ENCODE data around the gene CCNT1. TPM values are rescaled to one million over a fixed set of nuclear protein-coding genes. Genes with fewer than 3 reads are reported as not detected.

The CCNT1 gene
- total RNA-seq, 1 donor = 25.0 TPM

DNA sequence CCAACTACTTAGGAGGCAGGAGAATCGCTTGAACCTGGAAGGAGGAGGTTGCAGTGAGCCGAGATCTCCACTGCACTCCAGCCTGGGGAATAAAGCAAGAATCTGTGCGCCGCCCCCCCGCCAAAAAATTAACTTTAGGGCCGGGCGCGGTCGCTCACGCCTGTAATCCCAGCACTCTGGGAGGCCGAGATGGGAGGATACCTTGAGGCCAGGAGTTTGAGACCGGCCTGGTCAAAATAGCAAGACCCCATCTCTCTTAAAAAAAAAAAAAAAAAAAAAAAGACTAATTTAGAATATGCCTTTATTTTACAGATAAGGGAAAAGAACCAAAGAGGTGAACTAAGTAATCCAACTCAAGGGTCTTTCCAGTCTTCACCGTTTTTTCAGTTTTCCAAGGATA, 35.6 kb downstream of the CCNT1 start:
- Histone ChIP-seq H3K79me2 (ENCODE audit: insufficient read depth, low read length) (peaks cover 60% of the 10 kb centered on the region), H3K4me2 (ENCODE audit: insufficient read depth, low read length) (peak overlapping the region; percentile 98), H3K36me3 (ENCODE audit: insufficient read depth, low read length) (peaks cover 42% of the 10 kb centered on the region), H3K27me3 (ENCODE audit: insufficient read depth, low read length) (no peaks in the 10 kb centered on the region), H3K9me3 (ENCODE audit: low read depth, low read length) (no peaks in the 10 kb centered on the region), H2AFZ (ENCODE audit: low read length) (no peak overlapping the region), H3K27ac (ENCODE audit: low read depth, low read length) (peak overlapping the region; percentile 90), H3K4me1 (ENCODE audit: insufficient read depth, low read length) (peaks cover 37% of the 10 kb centered on the region), H3K4me3 (ENCODE audit: insufficient read depth, low read length) (peak overlapping the region; percentile 98), H4K20me1 (ENCODE audit: insufficient read depth, low read length) (peaks cover 16% of the 10 kb centered on the region)
- no peak for TF ChIP-seq CTCF (IDR thresholded peaks at IDR 0.05; ENCODE audit: extremely low read depth, low read depth, low read length)
- no peak for DNase-seq (ENCODE audit: insufficient read length, low spot score, missing footprints)

DNA sequence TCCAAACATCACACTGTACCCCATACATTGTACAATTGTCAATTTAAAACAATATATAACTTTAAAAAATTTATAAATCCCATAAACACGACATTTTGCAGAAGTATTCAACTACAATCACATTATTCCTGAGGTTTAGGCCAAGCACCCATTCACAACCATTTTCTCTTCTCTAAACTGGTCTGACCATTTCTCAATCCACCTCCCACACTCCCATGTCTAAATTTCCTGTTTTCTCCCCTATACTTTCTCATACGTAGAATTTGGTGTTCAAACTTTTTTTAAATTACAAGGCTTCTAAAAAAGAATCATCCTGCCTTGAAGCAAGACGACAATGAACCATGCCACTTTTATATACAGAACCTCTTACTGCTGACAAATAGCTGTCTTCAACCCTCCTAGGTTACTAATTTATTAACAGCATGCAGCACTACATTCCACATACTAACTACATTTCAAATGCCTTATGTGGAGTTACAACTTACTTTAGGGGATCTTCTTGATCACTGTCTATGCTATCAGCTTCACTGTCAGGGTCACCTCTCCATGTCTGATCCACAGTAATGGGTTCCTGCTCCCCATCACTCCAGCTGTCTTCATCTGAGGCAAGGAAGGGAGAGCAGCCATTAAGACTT, 37.8 kb downstream of the CCNT1 start:
- peaks cover 37% of the 10 kb centered on the region for H3K4me1 ChIP-seq (ENCODE audit: insufficient read depth, low read length)
- no peak for DNase-seq (ENCODE audit: insufficient read length, low spot score, missing footprints)
- no peak for TF ChIP-seq CTCF (IDR thresholded peaks at IDR 0.05; ENCODE audit: extremely low read depth, low read depth, low read length)
- peaks cover 57% of the 10 kb centered on the region for H3K36me3 ChIP-seq (ENCODE audit: insufficient read depth, low read length)
- H3K79me2 ChIP-seq (ENCODE audit: insufficient read depth, low read length) = peaks cover 79% of the 10 kb centered on the region
- H3K9me3 ChIP-seq (ENCODE audit: low read depth, low read length) = no peaks in the 10 kb centered on the region
- H3K4me2 ChIP-seq (ENCODE audit: insufficient read depth, low read length) = peak overlapping the region; percentile 98
- no peak overlapping the region for H2AFZ ChIP-seq (ENCODE audit: low read length)
- no peaks in the 10 kb centered on the region for H3K27me3 ChIP-seq (ENCODE audit: insufficient read depth, low read length)
- H3K4me3 ChIP-seq (ENCODE audit: insufficient read depth, low read length) = no peak overlapping the region
- H4K20me1 ChIP-seq (ENCODE audit: insufficient read depth, low read length) = peaks cover 24% of the 10 kb centered on the region
- peak overlapping the region; percentile 7 for H3K27ac ChIP-seq (ENCODE audit: low read depth, low read length)

- H3K79me2 ChIP-seq (ENCODE audit: insufficient read depth, low read length) = peaks cover 57% of the 10 kb centered on the region
- no peak for DNase-seq (ENCODE audit: insufficient read length, low spot score, missing footprints)
These were observed 45.2 kb downstream of the CCNT1 start for GRCh38 chr12:48671231-48671856.

More at GRCh38 chr12:48671231-48671856, 45.2 kb downstream of the CCNT1 start:
- Histone ChIP-seq H3K4me1 (ENCODE audit: insufficient read depth, low read length) (peaks cover 6% of the 10 kb centered on the region), H3K27ac (ENCODE audit: low read depth, low read length) (peak overlapping the region; percentile 1), H3K36me3 (ENCODE audit: insufficient read depth, low read length) (peaks cover 80% of the 10 kb centered on the region), H2AFZ (ENCODE audit: low read length) (no peak overlapping the region), H4K20me1 (ENCODE audit: insufficient read depth, low read length) (peaks cover 29% of the 10 kb centered on the region), H3K4me3 (ENCODE audit: insufficient read depth, low read length) (no peak overlapping the region), H3K27me3 (ENCODE audit: insufficient read depth, low read length) (no peaks in the 10 kb centered on the region), H3K9me3 (ENCODE audit: low read depth, low read length) (no peaks in the 10 kb centered on the region), H3K4me2 (ENCODE audit: insufficient read depth, low read length) (no peak overlapping the region)
- no peak for TF ChIP-seq CTCF (IDR thresholded peaks at IDR 0.05; ENCODE audit: extremely low read depth, low read depth, low read length)

Data from osteoblast (primary cell).